ENCODE data around the gene TUBA3C. TPM values are rescaled to one million over a fixed set of nuclear protein-coding genes. Genes with fewer than 3 reads are reported as not detected.

TUBA3C gene
- total RNA-seq, 8 experiments from 2014 or later, result 0.13 to 0.28 TPM; not detected in 6

DNA sequence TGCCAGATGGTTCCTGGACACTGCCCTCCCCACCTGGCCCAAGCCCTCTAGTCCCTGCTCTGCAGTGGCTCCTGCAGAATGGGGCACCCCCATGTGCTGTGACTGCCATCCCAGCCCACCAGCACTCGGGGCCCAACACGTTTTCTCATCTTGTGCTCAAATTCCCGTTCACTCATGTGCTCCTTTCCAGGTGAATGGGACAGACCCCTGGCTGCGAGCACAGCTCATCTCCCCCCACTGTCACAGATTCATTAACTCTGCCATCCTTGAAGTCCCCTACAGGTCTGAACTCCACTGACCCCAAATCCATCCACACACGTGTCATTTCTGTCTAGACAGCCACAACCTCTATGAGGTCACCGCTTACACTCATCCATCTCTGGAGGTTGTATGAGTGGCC lies 23.6 kb downstream of the TUBA3C start:
- WGBS, 10 experiments, result 0 to 75% (median 32%) methylated on average over 1 to 4 of the region's 6 CpGs; no CpG with 5 or more reads in 4 of the 10 experiments
- H3K27ac ChIP-seq, result no peak overlapping the region
- in situ Hi-C loops (cut with MboI; ENCODE audit: low pct_unique_long_range_greater_than_20kb in 2 of 9, low sequenced_read_pairs in 9 of 9, unreplicated experiment in 9 of 9), result no loop called here
- H3K4me1 ChIP-seq (replicated peaks in 1 of 2), result no peaks in the 10 kb centered on the region
- ATAC-seq (replicated peaks in 6 of 8), result no peak
- H3K4me3 ChIP-seq, result no peak overlapping the region

DNA sequence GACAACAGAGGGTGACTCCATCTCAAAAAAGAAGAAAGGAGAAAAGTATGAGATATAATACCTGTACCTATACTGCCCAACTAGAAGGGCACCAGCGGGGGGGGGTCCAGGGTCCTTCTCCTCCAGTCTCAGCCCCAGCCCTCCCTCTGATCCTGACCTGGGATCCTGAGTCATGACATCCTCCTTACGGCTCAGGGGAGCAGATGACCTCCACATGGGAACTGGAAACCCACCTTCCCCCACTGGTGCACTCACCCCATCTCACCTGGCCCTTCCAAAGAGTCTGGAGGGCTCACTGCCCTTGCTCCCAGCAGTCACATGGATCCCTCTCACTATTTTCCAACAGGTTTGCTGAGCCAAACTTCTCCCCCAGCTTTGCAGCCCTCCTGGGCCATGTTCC lies 24.2 kb downstream of the TUBA3C start:
- no peak overlapping the region for H3K27ac ChIP-seq
- no peaks in the 10 kb centered on the region for H3K4me1 ChIP-seq (replicated peaks in 1 of 2)
- 20% methylated on average over 1 of the region's 2 CpGs; no CpG with 5 or more reads in 9 of the 10 experiments for WGBS, 10 experiments
- in situ Hi-C loops (cut with MboI; ENCODE audit: low pct_unique_long_range_greater_than_20kb in 2 of 9, low sequenced_read_pairs in 9 of 9, unreplicated experiment in 9 of 9), result no loop called here
- no peak overlapping the region for H3K4me3 ChIP-seq
- no peak for ATAC-seq (replicated peaks in 6 of 8)

DNA sequence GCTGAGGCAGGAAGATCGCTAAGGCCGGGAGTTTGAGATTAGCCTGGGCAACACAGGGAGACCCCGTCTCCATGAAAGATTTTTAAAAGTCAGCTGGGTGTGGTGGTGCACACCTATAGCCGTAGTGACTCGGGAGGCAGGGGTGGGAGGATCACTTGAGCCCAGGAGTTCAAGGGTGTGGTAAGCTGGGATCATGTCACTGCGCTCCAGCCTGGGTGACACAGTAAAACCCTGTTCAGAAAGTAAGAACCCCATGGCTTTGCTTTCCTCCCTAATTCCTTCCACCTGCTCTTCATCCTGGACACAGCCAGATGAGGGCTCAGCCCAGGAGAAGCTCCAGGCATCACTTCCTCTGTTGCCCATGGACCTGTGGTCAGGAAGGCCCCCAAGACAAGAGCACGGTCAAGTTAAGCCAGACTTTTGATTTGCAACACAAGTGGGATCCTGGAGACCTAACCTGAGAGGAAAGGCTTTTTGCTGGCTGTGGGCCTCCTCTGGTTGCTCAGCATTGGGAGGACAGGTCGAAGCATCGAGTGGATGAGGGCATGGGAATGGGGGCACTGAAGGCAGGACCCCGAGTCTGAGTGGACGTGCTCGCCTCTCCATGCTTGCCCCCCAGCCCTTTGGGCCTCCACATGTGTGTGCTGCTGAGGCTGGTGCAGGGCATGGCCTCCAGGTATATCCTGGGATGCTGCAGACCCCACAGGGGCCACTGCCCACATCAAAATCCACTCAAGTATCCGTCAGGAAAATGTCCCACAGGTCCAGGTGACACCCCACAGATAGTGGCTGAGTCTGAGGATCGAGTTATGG lies 25.4 kb downstream of the TUBA3C start:
- H3K4me3 ChIP-seq, result no peak overlapping the region
- ATAC-seq (replicated peaks in 6 of 8), result no peak
- in situ Hi-C loops (cut with MboI; ENCODE audit: low pct_unique_long_range_greater_than_20kb in 2 of 9, low sequenced_read_pairs in 9 of 9, unreplicated experiment in 9 of 9), result no loop called here
- H3K27ac ChIP-seq, result no peak overlapping the region
- no peaks in the 10 kb centered on the region for H3K4me1 ChIP-seq (replicated peaks in 1 of 2)
- 0 to 100% (median 30%) methylated on average over 1 to 9 of the region's 14 CpGs; no CpG with 5 or more reads in 2 of the 10 experiments for WGBS, 10 experiments

DNA sequence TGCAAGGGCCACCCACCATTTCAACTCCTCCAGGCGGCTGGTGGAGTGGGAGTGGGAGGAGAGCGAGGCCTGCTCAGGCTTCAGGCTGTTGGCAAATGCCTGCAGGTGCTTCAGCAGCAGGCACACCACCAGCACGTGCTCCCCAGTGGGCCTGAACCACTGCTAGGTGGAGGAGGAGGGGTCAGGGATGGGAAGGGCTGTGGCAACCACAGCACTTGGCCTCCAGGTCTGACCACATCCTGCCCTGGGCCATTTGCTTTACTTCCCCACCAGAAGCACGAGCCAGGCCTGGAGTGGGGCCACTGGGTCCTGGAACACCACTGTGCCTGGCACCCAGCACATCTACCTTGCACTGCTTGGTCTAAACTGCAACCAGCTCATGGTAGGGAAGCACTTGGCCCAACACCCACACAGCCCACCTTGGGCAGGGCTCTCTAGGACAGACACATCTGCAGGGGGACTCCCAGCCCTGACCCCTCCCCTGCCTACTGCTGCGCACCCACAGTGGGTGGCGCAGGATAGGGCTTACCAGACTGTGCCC lies 26.2 kb downstream of the TUBA3C start:
- ATAC-seq (replicated peaks in 6 of 8), result no peak
- no peaks in the 10 kb centered on the region for H3K4me1 ChIP-seq (replicated peaks in 1 of 2)
- H3K27ac ChIP-seq, result no peak overlapping the region
- 0 to 60% (median 38%) methylated on average over 1 to 2 of the region's 6 CpGs; no CpG with 5 or more reads in 5 of the 10 experiments for WGBS, 10 experiments
- in situ Hi-C loops (cut with MboI; ENCODE audit: low pct_unique_long_range_greater_than_20kb in 2 of 9, low sequenced_read_pairs in 9 of 9, unreplicated experiment in 9 of 9), result no loop called here
- no peak overlapping the region for H3K4me3 ChIP-seq

DNA sequence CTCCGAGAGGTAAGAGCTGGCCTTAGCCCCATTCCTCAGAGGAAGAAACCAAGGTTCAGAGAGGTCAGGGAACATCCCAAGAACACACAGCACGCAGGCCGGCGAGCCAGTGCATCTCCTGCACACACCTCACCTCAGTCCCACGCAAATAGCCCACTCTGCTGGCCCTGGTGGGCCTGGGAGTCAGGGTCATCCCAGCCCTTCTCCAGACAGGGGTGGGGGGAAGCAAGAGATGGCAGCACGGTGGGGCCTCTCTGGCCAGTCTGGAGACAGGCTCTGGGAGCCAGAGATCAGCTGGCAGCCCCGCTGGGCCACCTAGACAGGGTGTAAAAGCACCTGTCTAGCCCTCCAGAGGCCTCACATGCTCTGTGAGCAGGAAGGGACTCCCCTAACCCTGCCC lies 26.8 kb downstream of the TUBA3C start:
- no peak overlapping the region for H3K4me3 ChIP-seq
- in situ Hi-C loops (cut with MboI; ENCODE audit: low pct_unique_long_range_greater_than_20kb in 2 of 9, low sequenced_read_pairs in 9 of 9, unreplicated experiment in 9 of 9), result no loop called here
- no peaks in the 10 kb centered on the region for H3K4me1 ChIP-seq (replicated peaks in 1 of 2)
- no peak for ATAC-seq (replicated peaks in 6 of 8)
- H3K27ac ChIP-seq, result no peak overlapping the region
- 15 to 40% (median 25%) methylated on average over 1 to 5 of the region's 7 CpGs; no CpG with 5 or more reads in 6 of the 10 experiments for WGBS, 10 experiments

DNA sequence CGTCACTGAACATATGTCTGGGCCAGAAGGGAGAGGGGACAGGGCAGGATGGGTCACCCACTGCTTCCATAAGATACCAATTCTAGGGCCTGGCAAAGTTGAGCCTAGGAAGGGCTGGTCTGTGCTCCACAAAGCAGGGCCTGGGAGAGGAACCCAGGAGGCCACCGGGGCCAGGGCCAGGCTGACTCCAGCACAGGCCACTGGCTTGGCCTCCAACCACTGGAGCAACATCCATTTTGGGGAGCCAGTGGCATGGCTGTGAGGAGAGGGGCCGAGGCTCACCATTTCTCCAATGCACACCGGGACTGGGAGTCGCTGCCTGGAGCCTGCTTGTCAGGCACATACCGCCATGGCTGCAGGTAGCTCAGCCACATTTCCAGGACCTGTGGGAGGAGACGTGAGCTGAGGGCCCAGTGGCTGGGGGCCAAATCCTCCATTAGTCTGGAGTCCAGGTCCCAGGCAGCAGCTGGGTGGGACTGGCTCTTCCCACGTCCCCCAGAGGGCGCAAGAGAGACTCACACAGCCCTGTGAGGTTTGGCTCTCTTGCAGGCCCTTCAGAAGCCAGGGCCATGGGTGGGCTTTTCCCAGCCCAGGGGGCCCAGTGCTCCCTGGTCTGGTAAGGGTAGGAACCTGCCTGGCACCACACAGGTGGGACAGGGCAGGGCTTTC lies 27.7 kb downstream of the TUBA3C start:
- WGBS, 10 experiments, result 0 to 80% (median 14%) methylated on average over 1 to 3 of the region's 9 CpGs; no CpG with 5 or more reads in 5 of the 10 experiments
- Histone ChIP-seq H3K27ac (no peak overlapping the region), H3K4me1 (replicated peaks in 1 of 2) (no peaks in the 10 kb centered on the region), H3K4me3 (no peak overlapping the region)
- ATAC-seq (replicated peaks in 6 of 8), result peak in 1 of 8 experiments; percentile 44
- in situ Hi-C loops (cut with MboI; ENCODE audit: low pct_unique_long_range_greater_than_20kb in 2 of 9, low sequenced_read_pairs in 9 of 9, unreplicated experiment in 9 of 9), result no loop called here

DNA sequence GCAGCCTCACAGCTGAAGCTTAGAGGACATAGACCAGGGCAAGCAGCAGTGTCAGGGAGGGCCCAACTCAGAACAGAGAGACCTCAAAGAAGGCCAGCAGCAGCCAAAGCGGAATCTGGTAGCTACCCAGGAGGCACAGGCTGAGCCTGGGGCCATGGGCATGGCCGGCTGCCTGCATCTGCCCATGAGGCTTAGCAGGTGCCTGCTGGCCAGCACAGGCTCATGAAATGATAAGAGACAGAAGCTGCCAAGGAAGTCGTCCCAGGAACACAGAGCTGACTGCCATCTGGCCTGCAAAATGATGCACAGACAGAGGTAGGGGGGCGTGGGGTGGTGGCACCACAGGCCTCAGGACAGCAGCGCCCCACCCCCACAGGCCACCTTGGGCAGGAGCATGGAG lies 29.2 kb downstream of the TUBA3C start:
- H3K4me3 ChIP-seq, result no peak overlapping the region
- no peak for ATAC-seq (replicated peaks in 6 of 8)
- H3K27ac ChIP-seq, result no peak overlapping the region
- H3K4me1 ChIP-seq (replicated peaks in 1 of 2), result no peaks in the 10 kb centered on the region
- in situ Hi-C loops (cut with MboI; ENCODE audit: low pct_unique_long_range_greater_than_20kb in 2 of 9, low sequenced_read_pairs in 9 of 9, unreplicated experiment in 9 of 9), result no loop called here
- WGBS, 10 experiments, result 0% methylated on average over 1 of the region's 5 CpGs; no CpG with 5 or more reads in 8 of the 10 experiments

DNA sequence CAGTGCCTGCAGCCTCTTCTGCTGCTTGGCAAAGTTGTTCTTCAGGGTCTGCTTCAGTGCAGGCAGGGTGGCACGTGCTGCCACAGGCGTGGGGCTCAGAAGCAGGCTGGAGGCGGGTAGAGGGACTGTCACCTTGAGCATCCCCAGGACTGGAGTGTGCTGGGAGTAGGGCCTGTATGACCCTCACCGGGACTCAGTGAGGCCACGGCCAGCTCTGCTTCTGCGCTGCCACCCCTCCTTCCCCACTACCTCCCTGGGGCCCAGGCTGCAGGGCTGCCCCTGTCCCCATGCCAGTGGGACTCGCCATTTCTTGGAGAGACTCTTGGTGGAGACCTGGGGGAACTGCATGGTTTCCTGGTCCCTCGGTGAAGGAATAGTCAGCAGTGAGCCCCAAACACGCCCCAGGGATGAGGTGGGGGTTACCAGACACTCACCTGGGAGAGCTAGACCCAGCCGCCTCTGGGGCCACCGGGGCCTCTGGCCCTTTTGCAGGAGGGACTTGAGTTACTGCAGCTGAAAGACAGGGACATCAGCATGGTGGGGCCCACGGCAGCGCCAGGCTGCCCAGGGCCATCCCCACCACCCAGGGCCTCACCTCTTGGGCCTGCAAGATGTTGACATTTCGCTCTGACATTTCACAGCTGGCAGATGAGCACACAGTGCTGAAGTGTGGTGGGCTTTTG lies 29.9 kb downstream of the TUBA3C start:
- no peak for ATAC-seq (replicated peaks in 6 of 8)
- in situ Hi-C loops (cut with MboI; ENCODE audit: low pct_unique_long_range_greater_than_20kb in 2 of 9, low sequenced_read_pairs in 9 of 9, unreplicated experiment in 9 of 9), result no loop called here
- Histone ChIP-seq H3K4me1 (replicated peaks in 1 of 2) (no peaks in the 10 kb centered on the region), H3K27ac (no peak overlapping the region), H3K4me3 (no peak overlapping the region)
- WGBS, 10 experiments, result 20 to 49% (median 39%) methylated on average over 1 to 6 of the region's 14 CpGs; no CpG with 5 or more reads in 7 of the 10 experiments

DNA sequence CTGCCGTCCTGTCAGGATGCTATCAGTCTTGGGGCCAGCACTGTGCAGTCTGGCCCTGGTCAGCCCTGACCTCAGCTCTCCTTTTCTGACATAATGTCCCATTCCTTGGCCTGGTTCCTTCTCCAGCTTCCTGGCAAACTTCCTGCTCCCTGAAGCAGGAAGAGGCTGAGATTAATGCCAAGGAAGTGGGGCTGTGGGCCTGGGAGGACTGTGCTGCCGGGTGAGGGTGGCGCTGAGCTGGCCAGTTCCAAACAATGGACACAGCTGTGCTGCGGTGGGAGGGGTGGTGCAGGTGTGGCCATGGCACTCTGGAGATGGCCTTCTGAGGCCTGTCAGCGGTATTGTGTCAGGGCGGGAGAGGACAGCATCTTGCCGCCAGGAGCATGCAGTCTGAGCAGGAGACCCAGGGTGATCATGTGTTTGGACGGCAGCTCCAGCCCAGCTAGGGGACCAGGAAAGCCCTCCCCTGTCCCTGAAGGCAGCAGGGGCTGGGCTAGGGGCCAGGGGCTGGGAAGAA lies 30.9 kb downstream of the TUBA3C start:
- no peaks in the 10 kb centered on the region for H3K4me1 ChIP-seq (replicated peaks in 1 of 2)
- 7 to 80% (median 27%) methylated on average over 1 to 3 of the region's 8 CpGs; no CpG with 5 or more reads in 7 of the 10 experiments for WGBS, 10 experiments
- H3K27ac ChIP-seq, result no peak overlapping the region
- ATAC-seq (replicated peaks in 6 of 8), result no peak
- H3K4me3 ChIP-seq, result no peak overlapping the region
- in situ Hi-C loops (cut with MboI; ENCODE audit: low pct_unique_long_range_greater_than_20kb in 2 of 9, low sequenced_read_pairs in 9 of 9, unreplicated experiment in 9 of 9), result no loop called here

DNA sequence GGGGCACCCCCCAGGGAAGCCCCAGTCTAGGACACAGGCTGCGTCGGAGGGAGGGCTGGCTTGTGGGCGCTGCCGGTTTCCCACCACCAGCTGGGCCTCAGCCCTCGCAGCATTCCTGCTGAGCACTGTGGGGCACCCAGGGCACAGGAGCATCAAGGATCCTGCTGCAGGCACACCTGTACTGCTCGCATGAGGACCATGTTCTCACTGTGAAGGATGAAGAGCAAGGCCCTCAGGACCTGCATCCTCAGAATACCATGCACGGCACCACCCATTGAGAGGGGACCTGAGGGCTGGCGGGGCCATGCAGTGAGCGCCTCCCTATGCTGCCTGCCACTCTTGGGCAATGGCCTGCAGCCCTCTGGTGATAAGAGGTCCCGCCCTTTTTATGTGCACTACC lies 31.4 kb downstream of the TUBA3C start:
- H3K4me3 ChIP-seq, result no peak overlapping the region
- H3K27ac ChIP-seq, result no peak overlapping the region
- 0 to 56% (median 15%) methylated on average over 1 to 5 of the region's 10 CpGs; no CpG with 5 or more reads in 4 of the 10 experiments for WGBS, 10 experiments
- no peak for ATAC-seq (replicated peaks in 6 of 8)
- in situ Hi-C loops (cut with MboI; ENCODE audit: low pct_unique_long_range_greater_than_20kb in 2 of 9, low sequenced_read_pairs in 9 of 9, unreplicated experiment in 9 of 9), result no loop called here
- no peaks in the 10 kb centered on the region for H3K4me1 ChIP-seq (replicated peaks in 1 of 2)

DNA sequence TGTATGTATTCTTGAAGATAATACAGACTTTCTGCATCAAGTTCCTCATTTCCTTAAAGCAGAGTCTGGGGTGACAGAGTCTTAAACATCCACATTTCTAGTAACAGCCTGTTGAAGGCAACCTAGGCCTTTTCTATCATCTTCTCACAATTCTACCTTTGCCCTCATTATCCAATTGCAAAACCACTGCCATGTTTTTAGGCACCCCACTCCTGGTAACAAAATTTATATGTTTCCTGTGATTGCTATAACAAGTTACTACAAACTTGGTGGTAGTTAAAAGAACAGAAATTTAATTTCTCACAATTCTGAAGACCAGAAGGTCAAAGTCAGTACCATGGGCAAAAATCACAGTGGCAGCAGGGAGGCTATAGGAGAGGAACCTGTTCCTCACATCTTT lies 33.1 kb downstream of the TUBA3C start:
- no peak for ATAC-seq (replicated peaks in 6 of 8)
- H3K4me3 ChIP-seq, result no peak overlapping the region
- H3K4me1 ChIP-seq (replicated peaks in 1 of 2), result no peaks in the 10 kb centered on the region
- no peak overlapping the region for H3K27ac ChIP-seq
- in situ Hi-C loops (cut with MboI; ENCODE audit: low pct_unique_long_range_greater_than_20kb in 2 of 9, low sequenced_read_pairs in 9 of 9, unreplicated experiment in 9 of 9), result no loop called here

All from motor neuron (in vitro differentiated cells).